Retina (tissue), 1 donor: Measurements from ENCODE around the gene ATP2C2.
A peak's percentile ranks its signal among the peaks of the same experiment; 100 is the strongest.

Source experiments
- DNase-seq: peaks from one replicate; pipeline ENCODE4 v3.0.0-alpha.2; 2016

The ATP2C2 gene

GRCh38 chr16:84502075-84502474 lies 133.7 kb downstream of the ATP2C2 start:
- no peak for DNase-seq

- no peak for DNase-seq
These were observed 134.2 kb downstream of the ATP2C2 start for GRCh38 chr16:84502581-84502980.

GRCh38 chr16:84503751-84504395 lies 135.5 kb downstream of the ATP2C2 start:
- no peak for DNase-seq

GRCh38 chr16:84504420-84505248 lies 136.3 kb downstream of the ATP2C2 start, which contains the start of gene MEAK7:
Gene MEAK7 (minus strand): TSS chr16:84504659. CDS start chr16:84498086, 6,573 bp downstream.
- DNase-seq: peak; percentile 99

GRCh38 chr16:84505249-84506187 lies 137.2 kb downstream of the ATP2C2 start:
- no peak for DNase-seq

- DNase-seq: no peak
These were observed 139.0 kb downstream of the ATP2C2 start for GRCh38 chr16:84507011-84507982.

GRCh38 chr16:84508502-84508901 lies 140.2 kb downstream of the ATP2C2 start:
- DNase-seq: no peak

- DNase-seq: no peak
These were observed 141.0 kb downstream of the ATP2C2 start for GRCh38 chr16:84509032-84509950.

- peak; percentile 92 for DNase-seq
These were observed 143.0 kb downstream of the ATP2C2 start for GRCh38 chr16:84511180-84511800.

GRCh38 chr16:84511831-84512230 lies 143.5 kb downstream of the ATP2C2 start:
- no peak for DNase-seq

- no peak for DNase-seq
These were observed 144.8 kb downstream of the ATP2C2 start for GRCh38 chr16:84513123-84513522.

- DNase-seq: no peak
These were observed 145.3 kb downstream of the ATP2C2 start for GRCh38 chr16:84513666-84514065.
